HG03558 (cell line): ENCODE measurements around the gene PEX26.
"Not testable (repeated sequence)": the region's sequence is repeated elsewhere in the genome, so short reads cannot be mapped to it uniquely, and the experiment has no call there.

Experiments used
- ATAC-seq: cut with Tn5 transposase; IDR thresholded peaks from one replicate; pipeline ENCODE4 v1.9.1; 2021; ENCODE audit warnings: moderate number of reproducible peaks; ENCODE audit not compliant: unreplicated experiment; ENCODE audit errors: extremely low read depth

PEX26 gene

DNA sequence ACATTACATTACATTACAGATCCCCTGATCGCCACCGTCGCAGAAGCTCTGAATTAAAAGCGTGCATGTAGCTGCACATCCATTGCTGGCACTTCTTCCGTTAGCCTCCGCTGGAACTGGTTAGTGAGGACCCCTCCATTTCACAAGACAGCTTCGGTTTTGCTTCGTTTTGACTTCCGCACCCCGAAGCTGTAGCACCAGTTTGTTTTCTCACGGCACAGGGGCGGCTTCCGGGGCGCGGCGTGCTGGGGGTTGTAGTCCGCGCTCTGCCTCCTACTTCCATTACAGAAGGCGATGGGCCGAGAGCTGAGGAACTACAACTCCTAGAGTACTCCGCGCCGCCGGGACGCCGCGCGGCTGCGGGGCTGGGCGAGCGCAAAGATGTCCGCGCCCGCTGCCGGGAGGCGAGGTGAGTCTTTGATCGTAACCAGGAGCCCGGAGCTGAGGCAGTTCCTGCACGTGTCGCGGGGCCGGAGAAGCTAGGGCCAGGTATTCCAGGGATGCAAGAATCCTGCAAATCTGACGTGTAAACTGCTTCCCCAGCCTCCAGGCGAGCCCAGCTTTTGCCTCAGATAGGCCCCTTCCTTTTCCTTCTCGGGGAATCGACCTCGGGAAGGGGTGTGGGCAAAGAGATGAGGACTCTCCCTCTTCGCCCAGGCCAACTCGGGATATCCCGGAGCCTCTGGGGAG, at the start of gene PEX26:
TSS of gene PEX26 (plus strand) at position 352 of the 690 bp plus-strand sequence. CDS start 387 bp downstream, outside the sequence.
- ATAC-seq: peak; percentile 67

DNA sequence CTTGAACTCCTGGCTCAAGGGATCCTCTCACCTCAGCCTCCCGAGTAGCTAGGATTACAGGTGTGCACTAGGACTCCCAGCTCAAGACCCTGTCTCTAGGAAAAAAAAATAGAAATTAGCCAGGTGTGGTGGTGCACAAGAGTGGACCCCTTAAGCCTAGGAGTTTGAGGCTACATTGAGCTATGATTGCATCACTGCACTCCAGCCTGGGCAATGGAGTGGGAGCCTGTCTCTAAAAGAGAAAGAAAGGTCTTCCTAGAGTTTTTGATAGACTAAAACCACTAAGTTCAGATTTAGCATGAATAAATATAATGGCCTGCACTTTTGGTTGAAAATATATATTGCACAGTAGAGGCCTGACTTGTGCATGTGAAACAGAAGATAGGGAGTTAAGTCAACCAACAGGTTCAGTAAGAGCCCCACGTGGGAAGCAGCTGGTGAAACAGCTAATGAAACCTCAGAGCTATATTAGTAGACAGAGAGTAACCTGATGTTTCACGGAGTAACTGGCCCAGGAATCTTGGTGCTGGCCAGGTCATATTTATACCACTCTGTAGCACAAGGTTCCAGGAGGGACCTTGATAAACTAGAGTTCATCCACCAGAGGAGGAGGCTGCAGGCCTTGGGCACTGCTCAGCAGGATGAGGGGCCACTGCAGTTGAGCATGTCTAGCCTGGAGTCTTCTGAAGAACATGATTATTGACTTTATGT, 48.8 kb upstream of the PEX26 start:
- ATAC-seq: no peak

DNA sequence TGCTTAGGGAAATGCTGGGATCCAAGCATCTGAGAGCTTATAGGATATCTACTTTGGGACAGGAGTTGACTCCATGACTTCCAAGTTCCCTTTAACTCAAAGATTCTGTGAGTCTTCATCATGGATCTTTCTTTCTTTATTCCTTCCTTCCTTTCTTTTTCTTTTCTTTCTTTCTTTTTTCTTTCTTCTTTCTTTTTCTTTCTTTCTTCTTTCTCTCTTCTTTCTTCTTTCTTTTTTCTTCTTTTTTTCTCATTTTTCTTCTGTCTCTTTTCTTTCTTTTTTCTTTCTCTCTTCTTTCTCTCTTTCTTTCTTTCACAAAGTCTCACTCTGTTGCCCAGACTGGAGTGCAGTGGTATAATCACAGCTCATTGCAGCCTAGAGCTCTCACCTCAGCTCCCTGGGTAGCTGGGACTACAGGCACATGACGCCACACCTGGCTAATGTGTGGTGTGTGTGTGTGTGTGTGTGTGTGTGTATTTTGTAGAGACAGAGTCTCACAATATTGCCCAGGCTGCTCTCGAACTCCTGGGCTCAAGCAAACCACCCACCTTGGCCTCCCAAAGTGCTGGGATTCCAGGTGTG, 48.0 kb upstream of the PEX26 start:
- no peak for ATAC-seq

DNA sequence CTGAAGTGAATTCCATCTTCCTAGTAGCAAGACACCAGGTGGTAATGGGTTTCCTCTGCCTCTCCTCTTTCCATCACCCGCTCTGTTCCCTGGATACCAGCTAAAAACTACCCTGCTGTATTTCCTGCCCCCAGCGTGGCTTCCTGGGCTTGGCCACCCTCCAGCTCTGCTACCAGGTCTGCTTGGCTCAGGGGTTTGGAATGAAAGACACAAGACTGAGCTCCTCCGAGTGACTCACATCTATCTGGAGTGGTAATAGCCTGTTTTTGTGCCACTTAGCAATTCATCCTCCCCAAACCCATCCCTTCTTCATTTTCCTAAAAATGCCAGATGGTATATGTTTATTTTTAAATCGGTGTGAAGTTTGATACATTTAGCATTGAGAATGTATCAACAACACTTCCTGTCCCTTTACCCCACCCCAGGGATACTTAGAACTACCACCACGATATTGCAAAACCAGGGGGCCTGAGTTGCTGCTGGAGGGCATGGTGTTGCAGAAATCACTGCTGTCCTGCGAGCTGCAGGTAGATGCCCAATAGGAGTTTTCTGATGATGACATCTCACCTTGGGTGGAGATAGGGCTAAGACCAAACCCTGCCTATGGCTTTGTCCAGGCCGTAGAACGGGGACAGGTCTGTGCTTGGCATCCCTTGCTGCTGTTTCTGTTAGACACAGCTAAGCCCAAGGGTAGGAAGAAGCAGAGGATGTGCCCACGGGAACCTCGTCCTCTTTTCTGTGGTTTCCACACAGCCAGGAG, 45.9 kb upstream of the PEX26 start:
- no peak for ATAC-seq

DNA sequence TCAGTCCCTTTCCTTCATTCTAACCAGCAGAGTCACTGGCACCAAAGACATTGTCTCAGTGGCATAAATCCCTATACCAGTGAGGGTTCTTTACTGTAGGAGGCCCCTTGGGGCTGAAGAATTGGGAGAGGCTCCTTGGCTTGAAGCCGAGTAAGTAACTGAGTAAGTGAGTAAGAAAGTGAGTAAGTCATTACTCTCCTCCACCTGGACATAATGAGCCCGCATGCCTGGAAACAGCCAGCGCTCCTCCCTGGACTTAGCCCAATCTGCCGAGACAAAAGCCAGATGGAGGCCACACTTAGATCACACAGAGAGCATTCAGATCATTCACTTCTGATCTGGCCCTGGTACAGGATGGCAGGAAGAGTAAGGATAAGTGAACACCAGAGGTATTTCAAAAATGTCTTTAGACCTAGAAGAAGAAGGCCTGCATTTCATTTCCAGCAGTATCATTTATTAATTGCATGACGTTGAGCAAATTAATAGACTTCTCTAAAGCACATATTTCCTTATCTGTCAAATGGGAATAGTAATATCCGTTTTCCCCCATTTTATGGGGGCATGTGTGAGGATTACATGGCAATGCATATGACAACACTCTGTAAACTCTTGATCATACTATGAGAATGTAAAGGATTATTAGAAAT, 45.2 kb upstream of the PEX26 start:
- no peak for ATAC-seq

DNA sequence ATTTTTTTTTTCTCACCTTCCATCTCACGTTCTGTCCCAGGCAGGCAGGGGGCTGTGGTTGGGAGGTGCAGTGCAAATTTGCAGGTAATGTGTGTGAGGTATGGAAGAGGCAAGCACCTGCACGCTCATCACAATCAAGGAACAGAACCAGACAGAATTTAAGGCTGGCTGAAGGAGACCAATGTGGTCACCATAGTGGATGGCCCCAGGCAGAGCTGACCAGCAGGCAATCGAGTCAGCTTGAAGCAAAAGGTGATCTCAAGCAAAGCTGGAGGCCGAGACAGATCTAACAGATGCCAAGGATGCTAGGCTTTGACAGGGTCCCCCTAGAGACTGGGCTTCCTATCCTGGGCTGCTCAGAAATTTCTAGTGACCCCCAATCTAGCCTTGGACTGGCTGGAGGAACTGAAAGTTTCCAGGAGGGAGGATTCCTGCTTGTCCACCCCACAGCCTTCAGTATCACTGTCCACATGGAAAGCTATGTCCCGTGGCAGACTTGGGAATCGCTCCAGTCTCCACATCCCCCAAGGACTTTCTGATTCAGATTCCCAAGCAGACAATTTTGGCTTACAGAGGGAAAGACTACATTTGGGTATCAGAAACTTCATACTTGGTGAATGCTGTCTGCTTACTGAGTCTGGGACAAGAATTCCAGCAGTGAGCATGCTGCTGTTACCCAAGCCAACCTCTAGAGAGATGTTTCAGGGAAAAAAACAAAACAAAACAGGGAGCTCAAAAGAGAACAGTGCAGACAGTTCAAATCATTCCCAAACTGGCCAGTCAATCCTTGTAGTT, 44.4 kb upstream of the PEX26 start:
- ATAC-seq: no peak

DNA sequence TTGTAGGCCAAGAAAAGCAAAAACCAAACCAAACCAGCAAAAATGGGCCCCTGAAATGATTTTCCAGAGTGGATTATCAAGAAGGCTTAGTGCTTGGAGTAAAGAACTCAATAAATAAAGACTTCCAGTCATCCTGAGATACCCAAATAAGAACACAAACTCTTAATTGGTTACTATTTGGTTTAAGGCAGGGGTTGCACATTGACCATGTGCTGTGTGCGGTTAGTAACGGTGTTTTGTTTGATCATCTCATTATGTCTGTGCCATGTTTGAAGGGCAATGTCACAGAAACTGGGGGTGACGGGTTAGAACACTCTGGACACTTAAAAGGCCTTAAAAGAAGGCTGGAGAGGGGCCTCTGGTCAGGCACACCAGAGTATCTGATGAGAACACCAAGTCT, 43.7 kb upstream of the PEX26 start:
- ATAC-seq: no peak

DNA sequence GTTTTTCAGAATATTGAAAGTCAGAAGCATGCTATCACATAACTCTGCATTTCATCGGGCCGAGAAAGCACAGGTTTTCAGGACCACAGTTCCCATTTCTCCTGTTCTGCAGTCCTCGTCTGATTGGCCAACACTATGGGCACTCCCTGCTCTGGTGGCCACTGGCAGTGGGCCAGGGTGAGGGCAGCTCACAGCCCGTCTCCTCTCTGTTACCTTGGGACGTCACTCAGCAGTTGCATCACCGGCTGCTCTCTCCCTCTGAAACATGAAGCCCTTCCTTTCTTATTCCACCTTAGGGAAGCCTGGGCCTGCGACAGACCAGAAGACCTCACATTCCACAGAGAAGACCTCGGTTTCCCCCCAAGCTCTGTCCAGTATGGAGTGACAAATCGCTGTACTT, 42.0 kb upstream of the PEX26 start:
- no peak for ATAC-seq

DNA sequence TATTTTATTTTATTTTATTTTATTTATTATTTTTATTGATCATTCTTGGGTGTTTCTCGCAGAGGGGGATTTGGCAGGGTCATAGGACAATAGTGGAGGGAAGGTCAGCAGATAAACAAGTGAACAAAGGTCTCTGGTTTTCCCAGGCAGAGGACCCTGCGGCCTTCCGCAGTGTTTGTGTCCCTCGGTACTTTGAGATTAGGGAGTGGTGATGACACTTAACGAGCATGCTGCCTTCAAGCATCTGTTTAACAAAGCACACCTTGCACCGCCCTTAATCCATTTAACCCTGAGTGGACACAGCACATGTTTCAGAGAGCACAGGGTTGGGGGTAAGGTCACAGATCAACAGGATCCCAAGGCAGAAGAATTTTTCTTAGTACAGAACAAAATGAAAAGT, 36.9 kb upstream of the PEX26 start:
- ATAC-seq: not testable (repeated sequence)

DNA sequence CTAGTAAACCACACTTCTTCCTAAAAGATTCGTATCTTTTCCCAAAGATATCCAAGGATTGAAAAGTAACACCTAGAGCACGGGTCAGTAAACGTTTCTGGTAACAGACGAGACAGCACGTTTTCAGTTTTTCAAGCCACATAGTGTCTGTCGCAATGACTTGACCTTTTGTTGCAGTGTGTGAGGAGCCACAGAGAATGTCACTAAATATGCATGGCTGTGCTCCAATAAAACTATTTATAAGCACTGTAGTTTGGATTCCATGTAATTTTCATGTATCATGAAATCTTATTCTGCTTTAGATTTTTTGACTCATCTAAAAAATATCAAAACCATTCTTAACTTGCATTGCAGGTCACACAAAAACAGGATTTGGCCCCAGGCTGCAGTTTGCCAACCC, 35.1 kb upstream of the PEX26 start:
- no peak for ATAC-seq

DNA sequence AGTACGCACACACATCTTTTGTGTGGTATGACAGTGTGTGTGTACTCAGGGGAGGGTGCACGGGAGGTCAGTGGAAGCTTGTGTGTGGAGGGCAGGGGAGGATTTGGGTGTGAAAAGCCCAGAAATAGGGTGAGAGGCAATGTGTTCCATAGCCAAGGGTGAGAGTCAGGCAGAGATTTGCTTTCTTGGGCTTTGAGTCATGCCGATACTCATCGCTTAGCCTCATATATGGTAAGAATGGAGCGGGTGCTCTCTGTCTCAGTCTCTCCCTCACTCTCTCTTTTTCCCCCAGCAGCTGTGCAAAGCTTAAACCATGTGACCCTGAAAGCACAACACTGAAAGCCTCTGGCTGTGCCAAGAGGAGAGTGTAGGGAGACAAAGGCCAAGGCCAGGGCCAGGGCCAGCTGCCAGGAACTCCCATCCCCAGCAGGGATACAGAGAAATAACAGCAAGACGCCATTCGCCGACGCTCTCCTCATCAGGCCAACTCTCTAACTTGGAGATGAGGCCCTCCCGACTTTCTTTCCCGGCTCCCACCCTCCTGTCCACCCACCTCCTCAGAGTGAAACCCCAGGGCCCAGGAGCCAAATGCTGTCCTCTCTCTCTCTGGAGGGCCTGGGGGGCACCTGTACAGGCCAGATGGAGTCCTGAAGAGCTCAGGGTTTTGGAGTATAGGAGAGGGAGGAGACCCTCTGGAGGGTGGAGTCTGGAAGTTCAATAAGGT, 33.1 kb upstream of the PEX26 start:
- no peak for ATAC-seq

DNA sequence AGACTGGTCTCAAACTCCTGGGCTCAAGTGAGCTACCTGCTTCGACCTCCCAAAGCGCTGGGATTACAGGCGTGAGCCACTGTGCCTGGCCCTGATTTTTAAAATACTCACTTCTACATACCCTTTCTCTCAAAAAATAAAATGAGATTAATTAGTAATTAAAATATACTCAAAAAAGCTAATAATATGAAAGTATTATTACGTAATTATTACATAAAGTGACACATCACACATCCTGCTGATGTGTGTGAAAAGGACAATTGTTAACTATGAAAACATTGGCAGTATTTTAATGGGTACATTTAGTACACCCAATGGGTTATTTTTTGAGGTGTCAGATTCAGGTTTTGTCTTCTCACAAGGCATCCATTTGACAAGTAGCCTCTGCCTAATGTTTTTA, 32.0 kb upstream of the PEX26 start:
- no peak for ATAC-seq

DNA sequence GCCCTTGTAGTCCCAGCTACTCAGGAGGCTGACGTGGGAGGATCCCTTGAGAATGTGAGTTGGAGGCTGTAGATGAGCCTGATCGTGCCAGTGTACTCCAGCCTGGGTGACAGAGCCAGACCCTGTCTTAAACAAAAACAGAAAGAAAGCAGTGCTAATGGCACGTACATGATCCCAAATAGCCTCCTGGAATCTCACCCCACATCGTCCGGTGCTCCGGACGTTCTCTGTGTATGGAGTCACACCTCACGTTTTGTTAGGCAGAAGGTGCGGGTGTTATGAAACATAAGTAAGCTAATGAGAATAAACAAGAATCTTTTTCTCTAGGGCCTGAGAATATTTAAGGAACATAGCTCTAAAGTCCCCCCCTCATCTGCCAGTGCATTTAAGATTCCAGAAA, 29.7 kb upstream of the PEX26 start:
- ATAC-seq: no peak

DNA sequence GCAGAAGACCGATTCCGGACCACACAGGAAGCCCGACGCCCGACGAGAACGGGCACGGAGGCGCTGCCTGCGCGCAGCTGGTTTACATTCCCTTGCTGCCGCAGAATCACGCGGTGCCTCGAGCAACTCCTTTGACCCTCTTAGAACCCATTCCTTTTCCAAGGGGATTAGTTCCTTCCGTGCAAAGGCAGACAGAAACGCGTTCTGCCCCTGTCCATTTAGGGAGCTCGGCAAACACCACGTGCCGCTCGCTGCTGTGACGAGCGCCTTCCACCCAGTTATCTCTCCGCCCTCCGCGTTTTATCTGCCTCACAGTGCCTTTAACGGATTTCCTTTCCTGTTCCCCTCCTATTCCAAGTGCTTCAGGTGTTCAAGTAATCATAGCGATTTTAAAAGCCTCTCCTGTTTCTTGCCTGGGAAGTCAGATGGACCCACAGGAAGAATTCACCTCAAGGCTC, 29.3 kb upstream of the PEX26 start:
- no peak for ATAC-seq

DNA sequence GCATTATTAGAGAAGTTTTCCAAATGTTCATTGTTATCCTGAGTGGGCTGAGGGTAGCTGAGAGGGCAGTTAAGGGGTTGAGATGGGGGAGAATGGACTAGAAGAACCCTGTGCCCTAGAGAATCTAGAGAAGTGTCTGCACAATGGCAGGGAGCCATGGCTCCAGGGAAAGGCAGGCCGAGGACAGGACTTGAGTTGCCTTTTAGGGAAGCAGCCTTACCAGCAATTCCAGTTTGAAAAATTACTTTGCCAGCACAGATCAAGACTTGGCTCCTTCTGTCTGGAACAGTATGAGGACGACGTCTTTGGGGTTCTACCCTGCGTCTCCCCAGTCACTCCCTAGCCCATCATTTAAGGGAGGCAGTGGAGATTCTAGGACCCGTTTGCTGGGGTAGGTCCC, 27.7 kb upstream of the PEX26 start:
- no peak for ATAC-seq

DNA sequence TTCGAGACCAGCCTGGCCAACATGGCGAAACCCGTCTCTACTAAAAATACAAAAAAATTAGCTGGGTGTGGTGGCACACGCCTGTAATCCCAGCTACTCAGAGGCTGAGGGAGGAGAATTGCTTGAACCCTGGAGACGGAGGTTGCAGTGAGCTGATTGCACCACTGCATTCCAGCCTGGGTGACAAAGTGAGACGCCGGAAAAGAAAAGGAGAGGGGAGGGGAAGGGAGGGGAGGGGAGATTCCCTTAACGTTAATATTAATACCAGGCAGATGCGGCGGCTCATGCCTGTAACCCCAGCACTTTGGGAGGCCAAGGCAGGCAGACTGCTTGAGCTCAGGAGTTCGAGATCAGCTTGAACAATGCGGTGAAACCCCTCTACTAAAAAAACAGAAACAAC, 26.7 kb upstream of the PEX26 start:
- ATAC-seq: not testable (repeated sequence)

DNA sequence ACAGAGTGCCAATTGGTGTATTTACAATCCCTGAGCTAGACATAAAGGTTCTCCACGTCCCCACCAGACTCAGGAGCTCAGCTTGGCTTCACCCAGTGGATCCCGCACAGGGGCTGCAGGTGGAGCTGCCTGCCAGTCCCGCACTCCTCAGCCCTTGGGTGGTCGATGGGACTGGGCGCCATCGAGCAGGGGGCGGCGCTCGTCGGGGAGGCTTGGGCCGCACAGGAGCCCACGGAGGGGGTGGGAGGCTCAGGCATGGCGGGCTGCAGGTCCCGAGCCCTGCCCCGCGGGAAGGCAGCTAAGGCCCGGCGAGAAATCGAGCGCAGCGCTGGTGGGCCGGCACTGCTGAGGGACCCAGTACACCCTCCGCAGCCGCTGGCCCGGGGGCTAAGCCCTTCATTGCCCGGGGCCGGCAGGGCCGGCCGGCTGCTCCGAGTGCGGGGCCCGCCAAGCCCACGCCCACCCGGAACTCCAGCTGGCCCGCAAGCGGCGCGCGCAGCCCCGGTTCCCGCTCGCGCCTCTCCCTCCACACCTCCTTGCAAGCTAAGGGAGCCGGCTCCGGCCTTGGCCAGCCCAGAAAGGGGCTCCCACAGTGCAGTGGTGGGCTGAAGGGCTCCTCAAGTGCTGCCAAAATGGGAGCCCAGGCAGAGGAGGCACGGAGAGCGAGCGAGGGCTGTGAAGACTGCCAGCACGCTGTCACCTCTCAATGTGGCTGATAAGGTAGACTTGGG, 24.4 kb upstream of the PEX26 start:
- ATAC-seq: not testable (repeated sequence)

DNA sequence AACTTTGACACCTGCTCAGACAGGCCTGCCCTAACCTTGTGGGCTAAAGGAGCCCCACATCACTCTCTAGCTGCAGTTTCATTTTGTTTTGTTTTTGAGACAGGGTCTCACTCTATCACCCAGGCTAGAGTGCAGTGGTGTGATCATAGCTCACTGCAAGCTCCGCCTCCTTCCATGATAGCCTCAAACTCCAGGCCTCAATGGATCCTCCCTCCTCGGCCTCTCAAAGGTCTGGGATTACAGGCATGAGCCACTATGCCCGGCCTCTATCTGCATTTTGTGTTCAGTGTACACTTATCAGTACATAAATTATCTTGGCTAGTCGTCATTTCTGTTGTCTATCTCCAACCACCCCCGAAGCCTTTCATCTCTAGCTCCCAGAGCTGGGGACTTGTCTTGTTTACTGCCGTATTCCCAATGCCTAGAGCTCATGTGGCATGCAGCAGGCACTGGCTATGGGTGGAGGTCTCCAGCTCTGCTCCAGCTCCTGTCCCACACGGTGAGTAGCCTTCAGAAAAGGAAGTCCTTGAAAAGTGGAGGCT, 22.1 kb upstream of the PEX26 start:
- ATAC-seq: no peak
